GM23338 (cell line): ENCODE measurements around the gene CCNY.

ENCODE experiments used
- CTCF ChIP-seq, 2 experiments: fragments of 200-600 bp in 1 of 2; sonication (generic) in 1 of 2; conservative IDR thresholded peaks; 2 replicates each; pipeline versions ENCODE4 v1.5.1 to v1.6.1; 2016 to 2017; ENCODE audit warnings: antibody characterized with exemption in 2 of 2, low read depth in 2 of 2, mild to moderate bottlenecking in 2 of 2, moderate library complexity in 1 of 2
- EZH2 ChIP-seq: fragments of 200-600 bp; sonication (generic); IDR thresholded peaks from one replicate; pipeline ENCODE4 v1.8.0; 2017; ENCODE audit warnings: antibody characterized with exemption, mild to moderate bottlenecking, low read depth; ENCODE audit not compliant: unreplicated experiment
- EZH2phosphoT487 ChIP-seq: fragments of 200-600 bp; sonication (generic); IDR thresholded peaks from one replicate; pipeline ENCODE4 v1.8.1; 2018; ENCODE audit warnings: antibody characterized with exemption; ENCODE audit not compliant: unreplicated experiment
- POLR2AphosphoS5 ChIP-seq: IDR thresholded peaks from 2 replicates; pipeline ENCODE4 v1.6.1; 2016; ENCODE audit warnings: antibody characterized with exemption, low read depth

GRCh38 chr10:35523670-35524225 is 187.4 kb downstream of the CCNY start:
- no peak for TF ChIP-seq POLR2AphosphoS5
- TF ChIP-seq CTCF (conservative IDR thresholded peaks at IDR 0.05; ENCODE audit: low read depth in 2 of 2) = no peak
- no peak for TF ChIP-seq EZH2
- no peak for TF ChIP-seq EZH2phosphoT487
